DOHH2 (cell line): ENCODE results near the gene MZT2A.
"Not testable (repeated sequence)": the region's sequence is repeated elsewhere in the genome, so short reads cannot be mapped to it uniquely, and the experiment has no call there.

Experiments used
- H3F3A ChIP-seq: fragments of 200-600 bp; sonication (generic), shearing (Covaris generic); 2 replicates; pipeline ENCODE4 v1.6.0; 2016; ENCODE audit warnings: antibody characterized with exemption, mild to moderate bottlenecking; ENCODE audit not compliant: control insufficient read depth, insufficient read depth
- H3K27ac ChIP-seq: fragments of 200-600 bp; sonication (generic); 2 replicates; pipeline ENCODE4 v1.5.1; 2014; ENCODE audit warnings: low read depth, mild to moderate bottlenecking, low read length, moderate library complexity
- H3K27me3 ChIP-seq: fragments of 200-600 bp; sonication (generic); 2 replicates; pipeline ENCODE4 v1.6.1; 2014; ENCODE audit warnings: mild to moderate bottlenecking, low read length, mixed read lengths; ENCODE audit not compliant: control insufficient read depth
- H3K36me3 ChIP-seq: fragments of 200-600 bp; sonication (generic); 2 replicates; pipeline ENCODE4 v1.6.1; 2014; ENCODE audit warnings: mild to moderate bottlenecking, low read length, moderate library complexity, mixed read lengths; ENCODE audit not compliant: control insufficient read depth
- H3K4me1 ChIP-seq: fragments of 200-600 bp; sonication (generic); 2 replicates; pipeline ENCODE4 v1.6.1; 2014; ENCODE audit warnings: mild to moderate bottlenecking, low read length, mixed read lengths; ENCODE audit not compliant: control insufficient read depth
- H3K4me2 ChIP-seq: fragments of 200-600 bp; sonication (generic); 2 replicates; pipeline ENCODE4 v1.6.0; 2014; ENCODE audit warnings: mild to moderate bottlenecking, low read length, moderate library complexity
- H3K4me3 ChIP-seq: fragments of 200-600 bp; sonication (generic); 2 replicates; pipeline ENCODE4 v1.5.1; 2014; ENCODE audit warnings: mild to moderate bottlenecking, low read length, mixed read lengths
- H3K79me2 ChIP-seq: fragments of 200-600 bp; sonication (generic); 2 replicates; pipeline ENCODE4 v1.6.1; 2014; ENCODE audit warnings: mild to moderate bottlenecking, low read length, mixed read lengths; ENCODE audit not compliant: control insufficient read depth
- H3K9me2 ChIP-seq: fragments of 200-600 bp; sonication (generic); replicated peaks from 2 replicates; pipeline ENCODE4 v1.6.1; 2014; ENCODE audit warnings: mild to moderate bottlenecking, low read length, mixed read lengths; ENCODE audit not compliant: control insufficient read depth
- H3K9me3 ChIP-seq: fragments of 200-600 bp; sonication (generic); 2 replicates; pipeline ENCODE4 v1.6.1; 2014; ENCODE audit warnings: antibody characterized with exemption, low read length, mixed read lengths; ENCODE audit not compliant: control insufficient read depth, insufficient read depth
- H4K20me1 ChIP-seq: fragments of 200-600 bp; sonication (generic); 2 replicates; pipeline ENCODE4 v1.6.0; 2014; ENCODE audit warnings: low read depth, mild to moderate bottlenecking, antibody characterized with exemption, low read length, moderate library complexity; ENCODE audit not compliant: control insufficient read depth, insufficient read depth
- EZH2phosphoT487 ChIP-seq: fragments of 200-600 bp; sonication (generic); IDR thresholded peaks from 2 replicates; pipeline ENCODE4 v1.6.1; 2017; ENCODE audit warnings: borderline replicate concordance, mild to moderate bottlenecking, antibody characterized with exemption, low read length, moderate library complexity, mixed read lengths
- TF ChIP-seq, protein P1 (sequence below): fragments of 200-600 bp; sonication (generic); IDR thresholded peaks from one replicate; pipeline ENCODE4 v1.5.1; 2014; ENCODE audit warnings: antibody characterized with exemption, mild to moderate bottlenecking, low read depth, low read length; ENCODE audit not compliant: poor library complexity, severe bottlenecking

Gene MZT2A

DNA sequence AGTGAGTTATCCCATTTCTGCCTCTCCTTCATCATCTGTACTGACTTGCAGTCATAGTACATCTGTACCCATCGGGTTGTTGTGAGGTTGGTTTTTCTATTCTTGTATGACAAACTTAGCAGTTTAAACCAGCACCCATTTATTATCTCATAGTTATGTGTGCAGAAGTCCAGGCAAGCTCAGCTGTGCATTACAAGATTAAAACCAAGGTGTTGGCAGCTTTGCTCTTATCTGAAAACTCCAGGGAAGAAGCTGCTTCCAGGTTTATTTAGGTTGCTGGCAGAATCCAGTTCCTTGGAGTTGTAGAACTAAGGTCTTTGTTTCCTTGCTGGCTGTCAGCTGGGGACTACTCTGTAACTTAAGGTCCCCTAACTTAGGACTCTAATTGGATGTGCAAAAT, 3.3 kb upstream of the MZT2A start:
- not testable (repeated sequence) for H3F3A ChIP-seq, H3K9me3 ChIP-seq, H3K27ac ChIP-seq, H3K27me3 ChIP-seq, H4K20me1 ChIP-seq, H3K9me2 ChIP-seq
- Histone ChIP-seq H3K4me3 (0 out of 2 replicates have a peak overlapping the region, but pooled peaks have one; percentile 11), H3K79me2 (peaks cover 90% of the 10 kb centered on the region), H3K4me1 (peaks cover 28% of the 10 kb centered on the region), H3K36me3 (peaks cover 65% of the 10 kb centered on the region), H3K4me2 (peak overlapping the region; percentile 73; the same call in 1 of the 2 replicates)

DNA sequence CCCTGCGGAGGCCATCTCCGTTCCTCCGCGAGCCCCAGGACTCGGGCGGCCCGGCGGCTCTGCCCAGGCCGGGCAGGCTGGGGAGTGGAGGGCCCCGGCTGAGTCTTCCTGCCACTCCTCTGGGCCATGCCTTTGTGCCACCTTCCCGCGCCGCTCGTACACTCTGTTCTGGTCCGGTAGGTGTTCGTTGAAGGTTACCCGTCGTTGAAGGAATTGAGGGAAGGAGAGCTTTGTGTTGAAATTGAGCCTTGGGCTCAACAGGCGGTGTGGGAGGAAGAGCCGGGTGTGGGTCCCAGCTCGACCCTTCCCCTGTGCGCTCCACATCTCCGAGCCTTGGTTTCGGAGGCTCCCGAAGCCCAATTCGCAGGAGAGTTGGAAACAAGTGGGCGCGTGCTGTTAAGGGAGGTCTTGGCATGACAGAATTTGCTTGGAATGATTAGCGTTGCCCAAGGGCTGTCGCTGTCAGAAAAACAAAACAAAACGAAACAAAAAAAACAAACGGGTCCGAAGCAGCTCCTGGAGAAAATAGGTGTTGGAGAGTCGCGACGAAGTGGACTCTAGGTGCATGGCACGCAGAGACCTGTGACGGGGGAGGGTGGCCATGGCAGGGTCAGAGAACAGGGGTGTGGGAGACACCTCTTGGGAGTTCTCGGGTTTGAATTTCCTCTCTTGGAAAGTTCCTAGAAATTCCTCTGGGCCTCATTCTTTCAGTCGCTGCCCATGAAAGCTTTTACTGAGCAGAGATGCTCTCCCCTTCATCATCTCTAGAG, 1.2 kb upstream of the MZT2A start:
- peak overlapping the region; percentile 73 for H3K4me2 ChIP-seq
- no peaks in the 10 kb centered on the region for H3K9me3 ChIP-seq
- peaks cover 8% of the 10 kb centered on the region; the same call in 1 of the 2 replicates for H4K20me1 ChIP-seq
- H3F3A ChIP-seq, result no peaks in the 10 kb centered on the region
- H3K27ac ChIP-seq, result peak overlapping the region; percentile 75
- TF ChIP-seq, protein P1, sequence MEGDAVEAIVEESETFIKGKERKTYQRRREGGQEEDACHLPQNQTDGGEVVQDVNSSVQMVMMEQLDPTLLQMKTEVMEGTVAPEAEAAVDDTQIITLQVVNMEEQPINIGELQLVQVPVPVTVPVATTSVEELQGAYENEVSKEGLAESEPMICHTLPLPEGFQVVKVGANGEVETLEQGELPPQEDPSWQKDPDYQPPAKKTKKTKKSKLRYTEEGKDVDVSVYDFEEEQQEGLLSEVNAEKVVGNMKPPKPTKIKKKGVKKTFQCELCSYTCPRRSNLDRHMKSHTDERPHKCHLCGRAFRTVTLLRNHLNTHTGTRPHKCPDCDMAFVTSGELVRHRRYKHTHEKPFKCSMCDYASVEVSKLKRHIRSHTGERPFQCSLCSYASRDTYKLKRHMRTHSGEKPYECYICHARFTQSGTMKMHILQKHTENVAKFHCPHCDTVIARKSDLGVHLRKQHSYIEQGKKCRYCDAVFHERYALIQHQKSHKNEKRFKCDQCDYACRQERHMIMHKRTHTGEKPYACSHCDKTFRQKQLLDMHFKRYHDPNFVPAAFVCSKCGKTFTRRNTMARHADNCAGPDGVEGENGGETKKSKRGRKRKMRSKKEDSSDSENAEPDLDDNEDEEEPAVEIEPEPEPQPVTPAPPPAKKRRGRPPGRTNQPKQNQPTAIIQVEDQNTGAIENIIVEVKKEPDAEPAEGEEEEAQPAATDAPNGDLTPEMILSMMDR, result no peak
- TF ChIP-seq EZH2phosphoT487, result no peak
- peak overlapping the region; percentile 90 for H3K4me3 ChIP-seq
- peaks cover 67% of the 10 kb centered on the region for H3K36me3 ChIP-seq
- peaks cover 36% of the 10 kb centered on the region for H3K4me1 ChIP-seq
- H3K9me2 ChIP-seq, result no peaks in the 10 kb centered on the region
- peaks cover 97% of the 10 kb centered on the region for H3K79me2 ChIP-seq
- H3K27me3 ChIP-seq, result no peaks in the 10 kb centered on the region

- no peaks in the 10 kb centered on the region for H3K9me2 ChIP-seq
- H3K4me3 ChIP-seq, result peak overlapping the region; percentile 90
- H4K20me1 ChIP-seq, result peaks cover 8% of the 10 kb centered on the region; the same call in 1 of the 2 replicates
- H3K9me3 ChIP-seq, result no peaks in the 10 kb centered on the region
- H3K79me2 ChIP-seq, result peaks cover 98% of the 10 kb centered on the region
- H3K4me2 ChIP-seq, result peak overlapping the region; percentile 73
- no peaks in the 10 kb centered on the region for H3F3A ChIP-seq
- peaks cover 36% of the 10 kb centered on the region for H3K4me1 ChIP-seq
- no peaks in the 10 kb centered on the region for H3K27me3 ChIP-seq
- peak overlapping the region; percentile 75 for H3K27ac ChIP-seq
- TF ChIP-seq EZH2phosphoT487, result no peak
- TF ChIP-seq, protein P1, result peak; percentile 95
- peaks cover 69% of the 10 kb centered on the region for H3K36me3 ChIP-seq
Observed at GRCh38 chr2:131492418-131493198, 411 bp upstream of the MZT2A start.

DNA sequence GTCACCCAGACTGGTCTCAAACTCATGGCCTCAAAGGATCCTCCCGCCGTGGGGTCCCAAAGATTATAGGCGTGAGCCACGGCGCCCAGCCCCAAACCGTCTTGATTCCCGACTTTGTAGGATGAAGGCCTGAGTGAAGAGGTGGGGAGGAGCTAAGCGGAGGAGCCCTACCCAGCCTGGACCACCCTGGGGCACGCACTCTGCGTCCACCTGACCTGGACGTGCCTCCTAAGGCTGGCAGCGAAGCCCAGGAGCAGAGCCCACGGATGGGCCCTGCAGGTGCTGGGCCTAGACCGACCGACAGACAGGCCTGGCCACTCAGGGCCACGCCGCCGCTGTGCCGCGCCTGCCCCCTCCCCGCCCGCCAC, 744 bp downstream of the MZT2A start:
- Histone ChIP-seq H3K4me2 (peak overlapping the region; percentile 73), H3K79me2 (peaks cover 98% of the 10 kb centered on the region), H3K36me3 (peaks cover 67% of the 10 kb centered on the region), H3K4me3 (peak overlapping the region; percentile 90), H3K27ac (peak overlapping the region; percentile 75), H3K4me1 (peaks cover 36% of the 10 kb centered on the region)
- not testable (repeated sequence) for H4K20me1 ChIP-seq, H3K27me3 ChIP-seq, H3K9me3 ChIP-seq, H3F3A ChIP-seq, H3K9me2 ChIP-seq

DNA sequence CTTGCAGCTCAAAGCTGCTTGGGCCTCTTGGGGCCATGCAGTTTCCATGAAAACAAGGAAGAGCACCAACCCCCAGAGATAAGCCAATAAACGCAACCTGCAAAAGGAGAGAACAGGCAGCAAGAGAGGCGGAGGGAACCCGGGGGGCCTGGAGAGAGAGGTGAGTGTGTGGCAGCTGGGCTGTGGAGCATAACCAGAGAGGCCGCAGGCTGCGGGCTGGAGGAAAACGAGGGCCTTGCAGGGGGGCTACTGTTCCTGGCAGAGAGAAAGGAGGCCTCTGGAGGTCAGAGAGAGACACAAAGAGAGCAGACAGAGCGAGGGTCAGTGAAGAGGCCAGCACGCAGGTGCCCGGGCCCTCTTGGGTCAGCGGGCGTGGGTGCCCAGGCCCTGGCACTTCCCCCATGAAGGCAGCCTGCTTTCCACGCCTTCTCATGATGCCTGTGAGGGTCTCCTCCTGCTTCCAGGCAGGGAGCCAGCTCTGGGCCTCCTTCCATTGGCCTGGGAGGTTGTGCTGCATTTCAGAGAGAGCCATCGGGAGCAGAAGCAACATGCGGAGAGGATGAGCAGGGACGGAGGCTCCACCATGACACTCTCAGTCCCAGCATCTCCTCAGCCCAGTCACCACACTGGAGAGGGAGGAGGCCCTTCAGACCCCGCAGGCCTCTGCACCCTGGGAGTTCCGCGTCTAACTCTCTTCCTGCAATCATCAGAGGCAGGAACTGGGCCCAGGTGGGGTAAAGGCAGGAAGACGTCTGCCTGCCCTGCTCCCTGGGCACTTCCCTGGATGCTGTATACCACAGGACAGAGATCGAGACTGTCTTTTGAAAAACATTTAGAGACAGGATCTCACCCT, 1.4 kb downstream of the MZT2A start:
- peak overlapping the region; percentile 73 for H3K4me2 ChIP-seq
- H3K4me3 ChIP-seq, result peak overlapping the region; percentile 90
- H3K79me2 ChIP-seq, result peaks cover 98% of the 10 kb centered on the region
- H3K27ac ChIP-seq, result peak overlapping the region; percentile 75
- H3K36me3 ChIP-seq, result peaks cover 66% of the 10 kb centered on the region
- H3F3A ChIP-seq, H3K9me3 ChIP-seq, H3K9me2 ChIP-seq, H4K20me1 ChIP-seq, H3K27me3 ChIP-seq: not testable (repeated sequence)
- H3K4me1 ChIP-seq, result peaks cover 32% of the 10 kb centered on the region
